Measurements from ENCODE around the gene DYNLT4. TPM values are rescaled to one million over a fixed set of nuclear protein-coding genes. Genes with fewer than 3 reads are reported as not detected.
A peak's percentile ranks its signal among the peaks of the same experiment; 100 is the strongest.

The DYNLT4 gene
- total and polyA plus RNA-seq, 4 donors = 0.29 to 0.50 TPM; not detected in 2

- H3K4me3 ChIP-seq (ENCODE audit: low read depth in 1 of 3, low read length in 3 of 3) = no peak overlapping the region
- 95% methylated on average over 2 of the region's 2 CpGs for WGBS
- H3K4me1 ChIP-seq (ENCODE audit: control insufficient read depth in 4 of 4, insufficient read depth in 4 of 4, low read length in 3 of 4) = no peaks in the 10 kb centered on the region
- no peak for DNase-seq (ENCODE audit: low spot score)
- H3K27me3 ChIP-seq (ENCODE audit: control insufficient read depth in 4 of 4, insufficient read depth in 4 of 4, low read length in 3 of 4) = no peaks in the 10 kb centered on the region
- H3K9ac ChIP-seq (ENCODE audit: low read depth in 1 of 2, low read length in 2 of 2) = no peak overlapping the region
- H3K9me3 ChIP-seq (ENCODE audit: control insufficient read depth in 4 of 4, low read length in 3 of 4) = no peaks in the 10 kb centered on the region
- TF ChIP-seq GABPA (IDR thresholded peaks at IDR 0.05 in 1 of 2, conservative IDR thresholded peaks at IDR 0.05 in 1 of 2) (no peak), JUND (IDR thresholded peaks at IDR 0.05) (no peak), HNF4G (IDR thresholded peaks at IDR 0.05) (no peak), REST (IDR thresholded peaks at IDR 0.05) (no peak), RAD21 (IDR thresholded peaks at IDR 0.05) (no peak), NR2F2 (IDR thresholded peaks at IDR 0.05) (no peak), RXRA (IDR thresholded peaks at IDR 0.05) (no peak), YY1 (IDR thresholded peaks at IDR 0.05) (no peak)
- TF ChIP-seq, protein P1, sequence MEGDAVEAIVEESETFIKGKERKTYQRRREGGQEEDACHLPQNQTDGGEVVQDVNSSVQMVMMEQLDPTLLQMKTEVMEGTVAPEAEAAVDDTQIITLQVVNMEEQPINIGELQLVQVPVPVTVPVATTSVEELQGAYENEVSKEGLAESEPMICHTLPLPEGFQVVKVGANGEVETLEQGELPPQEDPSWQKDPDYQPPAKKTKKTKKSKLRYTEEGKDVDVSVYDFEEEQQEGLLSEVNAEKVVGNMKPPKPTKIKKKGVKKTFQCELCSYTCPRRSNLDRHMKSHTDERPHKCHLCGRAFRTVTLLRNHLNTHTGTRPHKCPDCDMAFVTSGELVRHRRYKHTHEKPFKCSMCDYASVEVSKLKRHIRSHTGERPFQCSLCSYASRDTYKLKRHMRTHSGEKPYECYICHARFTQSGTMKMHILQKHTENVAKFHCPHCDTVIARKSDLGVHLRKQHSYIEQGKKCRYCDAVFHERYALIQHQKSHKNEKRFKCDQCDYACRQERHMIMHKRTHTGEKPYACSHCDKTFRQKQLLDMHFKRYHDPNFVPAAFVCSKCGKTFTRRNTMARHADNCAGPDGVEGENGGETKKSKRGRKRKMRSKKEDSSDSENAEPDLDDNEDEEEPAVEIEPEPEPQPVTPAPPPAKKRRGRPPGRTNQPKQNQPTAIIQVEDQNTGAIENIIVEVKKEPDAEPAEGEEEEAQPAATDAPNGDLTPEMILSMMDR (IDR thresholded peaks at IDR 0.05; ENCODE audit: low read depth, low read length, missing input control) = no peak
- TF ChIP-seq, protein P2, sequence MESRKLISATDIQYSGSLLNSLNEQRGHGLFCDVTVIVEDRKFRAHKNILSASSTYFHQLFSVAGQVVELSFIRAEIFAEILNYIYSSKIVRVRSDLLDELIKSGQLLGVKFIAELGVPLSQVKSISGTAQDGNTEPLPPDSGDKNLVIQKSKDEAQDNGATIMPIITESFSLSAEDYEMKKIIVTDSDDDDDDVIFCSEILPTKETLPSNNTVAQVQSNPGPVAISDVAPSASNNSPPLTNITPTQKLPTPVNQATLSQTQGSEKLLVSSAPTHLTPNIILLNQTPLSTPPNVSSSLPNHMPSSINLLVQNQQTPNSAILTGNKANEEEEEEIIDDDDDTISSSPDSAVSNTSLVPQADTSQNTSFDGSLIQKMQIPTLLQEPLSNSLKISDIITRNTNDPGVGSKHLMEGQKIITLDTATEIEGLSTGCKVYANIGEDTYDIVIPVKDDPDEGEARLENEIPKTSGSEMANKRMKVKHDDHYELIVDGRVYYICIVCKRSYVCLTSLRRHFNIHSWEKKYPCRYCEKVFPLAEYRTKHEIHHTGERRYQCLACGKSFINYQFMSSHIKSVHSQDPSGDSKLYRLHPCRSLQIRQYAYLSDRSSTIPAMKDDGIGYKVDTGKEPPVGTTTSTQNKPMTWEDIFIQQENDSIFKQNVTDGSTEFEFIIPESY (IDR thresholded peaks at IDR 0.05) = no peak
- H3K36me3 ChIP-seq (ENCODE audit: control insufficient read depth in 4 of 4, insufficient read depth in 3 of 4, low read depth in 1 of 4, low read length in 3 of 4) = no peaks in the 10 kb centered on the region
- H3K27ac ChIP-seq (ENCODE audit: low read depth in 1 of 2, low read length in 2 of 2) = no peak overlapping the region
Observed at GRCh38 chr1:44757420-44757819, 49.7 kb downstream of the DYNLT4 start.

Small RNA genes lying within 50 kb of the gene (small RNA-seq; reads per million reads assigned to genes)
- gene AL136380.1 = not detected
- 58.1 reads per million, percentile 97 among the genes with 10 or more reads in this experiment for gene SNORD38A
- not detected for gene SNORD38B
- gene SNORD46 = 1,727 reads per million, percentile 99 among the genes with 10 or more reads in this experiment
- not detected for gene SNORD55

Other genes with a start within 250 kb of the DYNLT4 start
- 10 to 100 TPM in 1 of 2 donors, 1 to 10 TPM in 1; 9.9 to 23.6 TPM for gene TMEM53, start 132.9 kb downstream of the DYNLT4 start, total RNA-seq
- gene TMEM53, start 132.9 kb downstream of the DYNLT4 start, polyA plus RNA-seq = 10 to 100 TPM; 35.2 to 89.2 TPM
- gene ARMH1, start 132.6 kb downstream of the DYNLT4 start, total RNA-seq = 10 to 100 TPM in 1 of 2 donors, 1 to 10 TPM in 1; 3.0 to 20.3 TPM
- 1 to 10 TPM; 2.2 to 8.0 TPM for gene ARMH1, start 132.6 kb downstream of the DYNLT4 start, polyA plus RNA-seq
- gene RNU5D-1, start 76.2 kb downstream of the DYNLT4 start, total RNA-seq = not detected
- not detected for gene RNU5D-1, start 76.2 kb downstream of the DYNLT4 start, polyA plus RNA-seq
- 10 to 100 TPM in 1 of 2 donors, under 1 TPM in 1; 0.17 to 26.7 TPM for gene KIF2C, start 67.5 kb downstream of the DYNLT4 start, total RNA-seq
- gene KIF2C, start 67.5 kb downstream of the DYNLT4 start, polyA plus RNA-seq = 1 to 10 TPM in 1 of 2 donors, under 1 TPM in 1; 0.21 to 1.3 TPM
- gene RPS8, start 31.8 kb downstream of the DYNLT4 start, total RNA-seq = 100 to 1,000 TPM; 474 to 891 TPM
- 100 to 1,000 TPM; 258 to 676 TPM for gene RPS8, start 31.8 kb downstream of the DYNLT4 start, polyA plus RNA-seq
- under 1 TPM in 1 of 2 donors, not detected in 1; 0.05 TPM for gene BEST4, start 19.2 kb downstream of the DYNLT4 start, total RNA-seq
- gene BEST4, start 19.2 kb downstream of the DYNLT4 start, polyA plus RNA-seq = not detected
- gene PLK3, start 7.0 kb downstream of the DYNLT4 start, total RNA-seq = 1 to 10 TPM; 2.3 to 5.7 TPM
- gene PLK3, start 7.0 kb downstream of the DYNLT4 start, polyA plus RNA-seq = 1 to 10 TPM; 1.5 to 2.2 TPM
- 1 to 10 TPM; 1.3 to 3.1 TPM for gene BTBD19, start 1.2 kb upstream of the DYNLT4 start, total RNA-seq
- 1 to 10 TPM; 2.5 to 2.7 TPM for gene BTBD19, start 1.2 kb upstream of the DYNLT4 start, polyA plus RNA-seq
- gene PTCH2, start 35.9 kb upstream of the DYNLT4 start, total RNA-seq = under 1 TPM; 0.14 to 0.17 TPM
- under 1 TPM; 0.15 to 0.24 TPM for gene PTCH2, start 35.9 kb upstream of the DYNLT4 start, polyA plus RNA-seq
- 10 to 100 TPM; 11.8 to 35.2 TPM for gene EIF2B3, start 179.2 kb upstream of the DYNLT4 start, total RNA-seq
- 10 to 100 TPM; 16.4 to 22.2 TPM for gene EIF2B3, start 179.2 kb upstream of the DYNLT4 start, polyA plus RNA-seq
- 10 to 100 TPM; 18.9 to 29.5 TPM for gene HECTD3, start 204.0 kb upstream of the DYNLT4 start, total RNA-seq
- gene HECTD3, start 204.0 kb upstream of the DYNLT4 start, polyA plus RNA-seq = 10 to 100 TPM; 15.9 to 32.9 TPM
- gene UROD, start 204.9 kb upstream of the DYNLT4 start, total RNA-seq = 100 to 1,000 TPM in 1 of 2 donors, 10 to 100 TPM in 1; 78.5 to 717 TPM
- gene UROD, start 204.9 kb upstream of the DYNLT4 start, polyA plus RNA-seq = 100 to 1,000 TPM in 1 of 2 donors, 10 to 100 TPM in 1; 93.3 to 110 TPM